Stimulated activated CD4-positive, alpha-beta T cell treated with anti-CD3 and anti-CD28 coated beads, TNF-alpha, amount 100 ng/mL, for 48 hours (primary cell): ENCODE measurements around the gene ITPR1.

Experiments used
- DNase-seq, 3 donors: peaks; one replicate each; pipeline ENCODE4 v3.0.0-alpha.2; 2020; ENCODE audit warnings: low read depth in 3 of 3

The ITPR1 gene

DNA sequence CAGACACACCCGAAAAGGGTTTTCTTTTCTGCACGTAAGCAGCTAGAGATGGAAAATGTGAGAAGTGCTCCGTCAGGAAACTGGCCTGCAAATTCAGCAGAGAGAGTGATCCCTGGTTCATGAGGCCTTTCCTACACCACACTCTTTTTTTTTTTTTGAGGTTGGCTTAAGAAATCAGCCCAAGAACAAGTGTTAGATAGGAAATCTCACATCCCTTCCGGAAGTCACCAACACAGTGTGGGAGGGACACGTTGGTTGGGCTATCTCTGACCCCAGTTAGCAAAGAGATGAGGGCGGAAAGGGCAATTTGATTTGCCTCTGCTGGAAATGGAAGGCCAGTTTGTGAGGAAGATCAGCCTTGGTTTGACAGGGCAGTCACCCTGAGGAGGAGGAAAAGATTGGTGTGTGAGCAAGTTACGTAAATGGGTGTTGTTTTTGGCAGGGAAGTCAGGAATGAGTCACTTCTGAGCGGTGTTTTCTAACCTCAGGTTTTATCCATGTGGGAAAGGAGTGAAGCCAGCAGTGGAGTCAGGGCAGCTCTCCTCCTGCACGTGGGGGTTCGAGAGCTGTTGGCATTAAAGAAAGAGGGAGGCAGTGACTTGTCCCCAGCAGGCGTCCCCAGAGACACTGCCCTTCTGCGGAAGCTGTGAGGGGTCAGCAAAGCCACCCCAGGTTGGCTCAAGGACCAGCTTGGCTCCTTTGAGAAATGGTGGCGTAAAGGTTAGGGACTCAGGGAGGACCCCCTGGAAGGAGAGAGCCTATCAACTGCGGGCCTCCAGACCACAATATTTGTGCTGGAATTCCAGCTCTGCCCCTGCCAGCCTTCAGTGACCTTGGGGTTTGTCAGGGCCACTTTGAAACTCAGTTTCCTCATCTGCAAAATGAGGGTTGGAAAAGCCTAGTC is 248.5 kb downstream of the ITPR1 start:
- no peak for DNase-seq

DNA sequence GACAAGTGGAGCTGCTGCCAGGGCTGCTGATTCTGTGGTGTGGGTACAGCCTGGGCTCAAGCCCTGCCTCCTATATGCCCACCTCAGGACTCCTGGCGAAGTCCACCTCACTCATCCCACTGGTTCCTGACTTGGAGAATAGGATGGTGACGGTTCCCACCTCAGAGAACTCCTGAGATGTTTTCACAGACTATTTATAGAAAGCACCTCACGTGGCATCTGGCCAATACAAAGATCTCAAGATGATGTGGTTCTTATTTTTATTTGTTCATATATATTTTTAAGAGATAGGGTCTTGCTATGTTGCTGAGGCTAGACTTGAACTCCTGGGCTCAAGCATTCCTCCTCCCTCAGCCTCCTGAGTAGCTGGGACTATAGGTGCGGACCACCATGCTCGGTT is 249.2 kb downstream of the ITPR1 start:
- no peak for DNase-seq

DNA sequence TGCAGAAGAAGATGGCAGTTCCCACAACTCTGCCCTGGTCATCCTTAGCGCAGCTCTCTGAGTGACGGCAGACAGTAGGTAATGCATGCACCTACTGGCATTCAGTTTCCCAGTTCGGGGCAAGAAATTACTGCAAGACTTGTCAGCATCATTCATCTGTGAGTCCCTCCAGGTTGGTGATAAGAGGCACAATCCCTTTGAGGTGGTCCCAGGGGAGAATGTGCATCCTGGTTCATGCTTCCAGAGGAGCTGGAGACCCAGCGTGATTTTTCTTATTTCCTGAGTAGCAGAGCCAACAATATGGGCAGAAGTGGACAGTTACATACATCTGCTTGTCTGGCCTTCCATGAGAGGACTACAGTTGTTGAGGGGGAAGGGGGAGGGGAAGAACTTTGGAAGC is 250.2 kb downstream of the ITPR1 start:
- no peak for DNase-seq

DNA sequence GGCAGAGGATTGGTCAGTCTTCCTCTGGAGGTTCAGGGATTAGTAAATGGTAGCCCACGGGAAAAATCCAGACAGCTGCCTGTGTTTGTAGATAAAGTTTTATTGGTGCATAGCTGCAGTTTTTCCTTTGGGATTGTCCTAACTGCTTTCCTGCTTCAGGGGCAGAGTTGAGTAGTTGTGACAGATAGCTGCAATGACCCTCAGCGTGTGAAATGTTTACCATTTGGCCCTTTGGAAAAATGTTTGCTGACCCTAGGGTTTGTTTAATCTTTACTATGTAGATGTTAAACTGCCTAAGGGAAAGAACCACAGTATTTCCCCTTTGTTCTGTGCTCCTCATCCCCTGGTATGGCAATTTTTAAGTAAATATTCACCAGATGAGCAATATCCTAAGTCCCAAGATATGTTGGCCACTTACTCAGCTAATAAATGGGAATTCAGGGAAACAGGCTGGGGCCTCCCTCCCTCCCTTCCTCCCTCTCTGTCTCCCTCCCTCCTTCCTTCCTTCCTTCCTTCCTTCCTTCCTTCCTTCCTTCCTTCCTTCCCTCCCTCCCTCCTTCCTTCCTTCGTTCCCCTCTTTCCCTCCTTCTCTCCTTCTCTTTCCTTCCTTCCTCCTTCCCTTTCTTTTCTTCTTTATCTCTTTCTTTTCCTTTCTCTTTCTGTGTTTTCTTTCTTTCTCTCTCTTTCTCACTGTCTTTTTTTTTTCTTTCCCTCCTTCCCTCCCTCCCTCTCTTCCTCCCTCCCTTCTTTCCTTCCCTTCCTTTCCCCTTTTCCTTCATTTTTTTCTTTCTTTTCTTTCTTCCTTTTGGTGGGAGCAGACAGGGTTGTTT is 251.5 kb downstream of the ITPR1 start:
- no peak for DNase-seq

DNA sequence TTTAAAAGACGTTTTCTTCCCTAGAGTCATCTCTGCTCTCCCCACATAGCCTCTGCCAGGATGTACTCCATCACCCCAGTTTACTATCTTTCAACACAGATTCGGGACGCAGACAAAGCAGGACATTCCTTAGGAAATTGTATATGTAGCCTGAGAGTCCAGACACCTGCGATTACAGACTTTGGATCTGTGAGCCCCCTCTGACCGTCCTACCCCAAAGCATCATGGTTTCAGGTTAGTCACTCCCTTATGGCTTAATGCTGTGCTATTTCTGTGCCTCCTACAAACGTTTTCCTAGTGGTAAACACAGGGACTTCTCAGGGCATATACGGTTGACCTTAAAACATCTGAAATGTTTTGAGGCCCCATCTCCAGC is 252.1 kb downstream of the ITPR1 start:
- DNase-seq, result no peak

DNA sequence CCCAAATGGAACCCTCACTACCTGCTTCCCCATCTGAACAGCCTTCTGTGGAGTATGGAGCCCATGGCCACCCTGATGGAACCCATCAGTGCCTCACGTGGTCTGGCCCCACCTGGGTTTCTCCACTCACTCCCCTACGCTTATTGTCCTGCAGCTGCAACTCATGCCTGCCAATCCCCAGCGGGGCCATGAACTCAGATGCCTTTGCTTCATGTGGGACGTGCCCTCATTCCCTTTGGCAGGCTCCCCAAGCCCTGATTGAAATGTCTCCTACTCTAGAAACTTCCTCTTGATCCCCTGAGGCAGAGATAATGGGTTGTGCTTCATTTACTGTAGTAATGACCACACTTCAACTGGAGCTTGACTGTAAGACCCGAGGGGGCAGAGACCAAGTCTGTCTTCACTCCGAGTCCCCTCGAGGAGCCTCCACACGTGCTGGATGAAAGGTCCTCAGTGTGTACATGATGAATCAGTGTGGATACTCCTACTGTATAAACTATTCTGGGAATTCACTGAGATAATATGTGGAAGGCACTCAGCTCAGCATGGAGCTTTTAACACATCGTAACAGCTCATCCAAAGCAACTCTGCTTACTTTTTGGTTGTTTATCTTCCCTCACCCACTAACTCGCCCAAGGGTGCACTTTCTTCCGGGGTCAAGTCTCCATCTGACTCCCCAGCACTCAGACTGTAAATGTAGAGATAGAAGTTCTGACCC is 253.3 kb downstream of the ITPR1 start:
- DNase-seq, result no peak

DNA sequence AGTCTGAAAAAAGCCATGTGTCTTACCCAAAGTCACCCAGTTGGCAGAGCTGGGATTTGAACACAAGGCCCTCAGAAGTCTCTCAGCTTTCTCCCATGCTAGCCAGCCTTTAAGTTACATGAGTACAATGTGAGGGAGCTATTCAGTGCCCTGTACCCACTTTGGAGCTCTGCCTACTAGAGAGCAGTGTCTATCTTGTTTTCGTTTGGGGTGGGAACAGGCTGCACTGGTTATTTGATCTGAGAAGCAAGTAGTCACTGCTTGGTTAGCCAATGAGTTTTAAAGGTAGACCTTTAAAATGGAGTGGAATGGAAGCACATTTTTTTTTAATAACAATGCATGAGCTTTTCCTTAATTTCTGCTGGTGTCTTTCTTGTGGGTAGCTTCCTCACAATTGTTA is 255.0 kb downstream of the ITPR1 start:
- DNase-seq, result no peak

DNA sequence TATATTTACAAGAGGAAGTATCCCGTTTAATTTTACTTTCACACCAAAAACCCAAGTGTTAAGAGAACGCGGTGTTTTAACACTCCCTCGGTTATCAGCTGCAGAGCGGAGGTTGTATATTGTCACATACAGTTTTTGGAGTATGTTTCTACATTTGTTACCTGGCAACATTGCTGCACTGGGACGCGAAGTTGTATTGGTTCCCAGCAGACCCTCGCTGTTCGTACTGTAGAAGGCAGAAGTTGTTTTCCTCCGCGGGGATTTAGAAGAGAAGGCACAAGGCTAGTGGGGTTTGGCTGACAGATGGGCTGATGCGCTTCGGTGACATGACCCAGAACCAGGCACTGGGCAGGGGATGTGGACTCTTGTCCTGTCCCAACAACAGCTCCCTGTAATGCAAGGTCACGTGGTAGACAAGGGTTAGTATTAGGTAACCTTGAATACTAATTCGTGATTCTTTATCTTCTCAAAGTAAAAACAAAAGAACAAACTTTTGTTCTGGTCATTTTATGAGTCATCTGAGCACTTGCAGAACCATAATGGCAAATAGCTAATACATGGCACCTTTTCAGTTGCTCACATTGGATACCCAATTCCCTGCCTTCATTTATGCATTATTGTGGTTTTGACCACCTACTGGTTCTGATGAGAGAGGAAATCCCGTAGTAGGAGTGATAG is 255.7 kb downstream of the ITPR1 start:
- DNase-seq, result no peak

DNA sequence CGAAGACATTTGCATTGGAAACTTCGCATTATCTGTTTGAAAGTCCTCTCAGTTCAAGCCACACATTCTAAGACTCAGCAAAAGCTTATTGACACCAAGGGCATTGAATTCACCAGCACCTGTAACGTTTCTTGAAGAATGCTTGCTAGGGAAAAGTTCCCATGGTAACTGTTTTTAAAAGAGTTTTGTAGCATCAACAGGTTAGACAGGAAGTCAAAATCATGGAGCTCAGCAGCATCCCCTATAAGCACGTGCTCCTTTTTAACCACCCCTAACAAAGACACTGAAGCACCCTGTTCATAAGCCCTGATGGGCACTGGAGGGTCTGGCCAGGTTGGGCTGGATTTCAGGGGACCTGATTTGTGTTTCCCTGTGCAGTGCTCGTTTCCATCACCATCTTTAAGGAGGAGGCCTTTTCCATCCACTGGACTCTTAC is 256.4 kb downstream of the ITPR1 start:
- no peak for DNase-seq

DNA sequence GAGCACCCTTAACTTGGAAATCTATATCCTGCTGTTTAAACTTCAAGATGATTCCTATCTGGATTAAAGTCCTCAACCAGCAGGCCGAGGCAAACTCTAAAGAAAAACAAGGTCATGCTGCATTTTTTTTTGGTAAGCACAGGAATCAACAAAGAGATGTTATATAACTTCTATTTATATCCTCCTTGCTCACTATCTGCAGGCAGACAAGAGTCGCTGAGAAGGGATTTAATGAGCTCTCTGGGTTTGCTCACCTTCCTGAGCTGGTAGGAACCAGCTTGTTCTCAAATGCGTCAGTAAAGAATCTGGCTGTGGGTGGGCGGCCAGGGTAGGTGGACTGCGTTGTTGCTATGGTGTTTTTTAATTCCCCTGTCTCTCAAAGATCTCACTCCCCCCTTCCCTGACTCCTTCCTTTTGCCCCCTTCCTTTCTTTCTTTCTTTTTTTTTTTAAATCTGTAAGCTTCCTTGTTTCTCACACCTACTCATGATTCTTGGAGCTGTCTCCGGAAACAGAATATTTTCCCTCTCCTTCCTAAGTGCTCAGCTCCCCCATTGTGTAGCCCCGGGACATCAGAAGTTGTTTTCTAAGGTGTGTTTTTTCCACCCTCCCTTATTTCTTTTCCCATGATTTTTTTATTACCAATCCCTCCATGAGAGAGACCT is 257.3 kb downstream of the ITPR1 start:
- no peak for DNase-seq

DNA sequence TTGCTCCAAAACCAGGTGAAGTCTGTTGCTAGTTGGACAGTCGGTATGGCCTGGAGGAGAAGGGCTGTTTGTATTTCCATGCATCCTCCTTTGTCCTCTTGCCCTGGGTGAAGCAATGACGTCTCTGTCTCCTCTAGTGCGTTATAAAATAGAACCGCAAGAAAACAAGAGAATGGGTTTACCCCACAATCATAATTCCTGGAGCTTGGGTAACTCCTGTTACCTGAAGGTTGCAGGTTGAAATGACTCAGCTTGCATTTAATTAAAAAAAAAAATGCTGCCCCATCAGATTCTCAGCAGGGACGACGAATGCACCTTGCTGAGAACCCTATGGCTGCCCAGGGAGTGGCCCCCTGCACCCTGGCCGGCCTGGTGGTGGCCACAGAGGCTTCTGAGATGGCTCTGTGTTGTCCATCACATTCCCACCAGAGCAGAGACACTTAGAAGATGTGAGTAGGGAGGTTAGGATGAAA is 257.9 kb downstream of the ITPR1 start:
- DNase-seq, result no peak

DNA sequence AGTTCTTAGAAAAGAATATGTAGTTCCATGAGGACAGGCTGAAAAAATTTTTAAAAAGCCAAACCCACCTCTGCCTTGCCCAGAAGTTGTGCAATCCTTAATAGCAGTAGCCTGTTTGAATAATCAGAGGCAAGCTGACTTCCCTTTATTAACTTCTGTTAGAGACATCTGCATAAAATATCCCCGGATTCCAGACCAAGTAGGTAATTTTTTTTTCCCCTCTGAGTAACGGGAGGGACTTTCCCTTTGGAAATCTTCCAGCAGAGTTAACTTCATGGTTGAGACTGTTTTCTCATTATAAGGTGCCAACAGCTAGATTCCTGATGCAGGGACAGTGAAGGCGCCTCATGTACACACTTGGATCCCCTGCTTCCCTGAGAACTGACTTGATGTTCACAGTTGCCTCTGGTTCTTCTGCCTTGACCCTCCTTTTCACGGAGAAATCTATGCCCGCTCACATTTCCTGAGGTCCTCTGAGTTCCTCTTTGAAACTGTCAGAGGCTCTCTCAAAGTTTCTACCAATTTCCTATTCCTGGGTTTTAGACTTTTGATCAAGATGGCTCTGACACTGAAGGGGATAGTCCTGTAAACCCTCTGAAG is 258.5 kb downstream of the ITPR1 start:
- DNase-seq, result no peak

DNA sequence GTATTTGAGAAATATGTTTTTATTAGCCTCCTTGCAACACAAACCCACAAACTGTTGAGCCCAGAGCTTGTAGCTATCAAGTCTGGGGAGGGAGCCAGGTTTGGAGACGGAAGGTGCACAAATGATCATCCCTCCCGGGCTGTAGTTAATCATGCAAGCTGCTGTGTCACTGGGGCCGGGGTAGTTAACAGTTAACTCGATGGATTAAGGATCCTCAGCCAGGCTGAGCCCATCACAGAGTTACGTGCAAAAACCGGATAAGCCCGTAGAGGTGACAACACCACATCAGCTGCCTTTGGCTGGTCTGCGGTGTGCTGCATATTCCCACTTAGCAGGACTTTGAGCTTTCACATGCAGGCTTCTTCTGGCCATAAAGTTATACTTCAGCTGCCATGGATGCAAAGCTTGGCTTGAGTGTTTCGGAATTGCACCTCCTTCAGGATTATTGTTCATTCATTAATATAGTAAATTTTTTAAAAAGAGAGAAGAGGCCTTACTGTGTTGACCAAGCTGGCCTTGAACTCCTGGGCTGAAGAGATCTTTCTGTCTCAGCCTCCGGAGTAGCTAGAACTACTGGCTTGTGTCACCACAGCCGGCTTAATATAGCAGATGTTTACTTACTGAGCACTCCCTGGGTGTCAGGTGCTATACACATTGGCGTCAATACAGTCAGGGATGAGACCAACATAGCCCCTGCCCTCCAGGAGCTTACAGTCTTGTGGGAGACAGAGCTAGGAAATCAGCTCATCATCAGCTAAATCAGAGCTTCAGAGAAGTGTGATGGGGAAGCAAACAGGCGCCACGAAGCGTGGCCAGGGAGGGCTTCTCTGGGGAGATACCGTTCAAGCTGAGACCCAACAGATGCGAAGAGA is 259.3 kb downstream of the ITPR1 start:
- no peak for DNase-seq

DNA sequence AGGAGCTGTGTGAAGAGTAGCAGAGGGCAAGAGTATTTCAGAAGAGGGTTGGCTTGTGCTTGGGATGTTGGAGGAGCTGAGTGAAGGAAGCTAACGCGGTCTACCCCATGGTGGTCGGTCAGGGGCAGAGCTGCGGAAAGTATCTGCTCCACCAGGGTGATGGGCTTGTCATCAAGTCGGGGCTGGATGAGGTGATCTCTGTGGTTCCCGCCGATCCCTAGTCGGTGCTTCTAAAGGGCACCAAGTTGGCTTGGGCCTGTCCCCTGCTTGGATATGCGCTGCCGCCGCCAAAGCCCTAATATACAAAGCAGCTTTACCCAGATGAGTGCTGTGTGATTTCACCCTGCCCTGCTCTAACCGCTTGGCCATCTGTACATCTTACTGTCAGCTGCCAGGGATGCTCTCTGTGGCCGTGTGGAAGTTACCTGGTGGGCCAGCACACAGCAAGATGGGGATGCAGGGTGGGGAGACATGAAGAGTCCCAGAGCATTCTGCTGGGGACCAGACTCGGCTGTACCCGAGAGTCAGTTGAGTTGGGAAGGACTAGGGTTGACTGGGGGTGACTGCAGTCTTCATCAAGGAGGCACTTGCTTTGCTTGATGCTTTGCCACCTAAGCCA is 260.0 kb downstream of the ITPR1 start:
- no peak for DNase-seq

DNA sequence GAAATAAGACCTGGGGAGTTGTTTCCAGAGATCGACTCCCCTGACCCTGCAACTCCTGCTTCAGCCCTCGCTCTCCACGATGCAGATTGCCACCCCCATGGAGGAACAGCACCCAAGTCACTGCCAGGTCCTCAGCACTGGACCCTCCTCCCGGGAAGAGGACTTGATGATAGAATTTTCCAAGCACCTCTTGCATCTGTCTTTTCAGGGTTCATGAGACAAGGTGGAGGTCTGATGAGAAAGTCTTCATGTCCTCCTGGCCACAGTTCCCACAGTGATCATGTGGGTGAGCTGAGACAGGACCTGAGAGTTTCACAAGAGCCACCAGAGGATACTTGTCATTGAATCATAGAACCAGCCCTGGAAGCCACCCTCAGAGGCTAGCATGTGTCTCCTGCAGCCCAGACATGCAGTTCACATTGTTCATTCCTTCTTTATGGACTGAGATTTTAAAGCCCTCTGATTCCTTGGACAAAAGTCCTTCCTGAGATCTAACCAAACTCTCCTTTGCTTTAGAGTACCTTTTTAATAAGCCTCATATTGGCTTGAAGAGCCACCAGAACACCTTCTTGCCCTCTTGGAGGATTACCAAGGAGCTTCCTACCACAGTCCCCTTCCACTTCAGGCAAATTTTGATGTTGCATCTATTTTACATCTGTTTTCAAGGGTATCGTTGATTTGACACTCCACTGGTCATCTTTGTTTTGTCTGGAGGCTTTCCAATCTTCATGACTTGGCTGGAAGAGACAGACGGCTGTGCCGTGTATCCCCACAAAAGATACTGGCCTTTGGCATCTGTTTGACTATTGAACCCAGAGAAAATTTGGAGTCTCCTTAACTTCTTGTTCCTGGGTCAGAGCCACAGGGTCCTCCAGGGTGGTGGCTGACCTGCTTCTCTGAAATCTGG is 261.3 kb downstream of the ITPR1 start:
- DNase-seq, result no peak

DNA sequence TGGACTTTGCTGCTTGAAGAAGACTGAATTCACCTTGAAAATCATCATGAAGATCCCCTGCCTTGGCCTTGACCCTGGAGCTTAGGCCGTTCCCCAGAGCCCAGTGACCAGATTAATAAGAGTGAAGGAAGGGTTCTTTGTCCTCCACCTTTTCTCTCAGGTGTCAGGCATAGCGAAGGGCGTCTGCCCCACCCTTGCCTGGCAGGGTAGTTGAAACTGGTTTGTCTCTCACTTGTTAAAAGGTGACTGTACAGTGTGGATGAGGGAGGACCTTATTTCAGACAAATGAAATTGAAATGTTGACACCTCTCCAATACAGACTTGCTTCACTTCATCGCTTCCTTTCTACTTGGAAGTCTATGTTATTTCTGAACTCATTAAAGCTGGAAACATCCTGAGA is 262.4 kb downstream of the ITPR1 start:
- DNase-seq, result no peak

DNA sequence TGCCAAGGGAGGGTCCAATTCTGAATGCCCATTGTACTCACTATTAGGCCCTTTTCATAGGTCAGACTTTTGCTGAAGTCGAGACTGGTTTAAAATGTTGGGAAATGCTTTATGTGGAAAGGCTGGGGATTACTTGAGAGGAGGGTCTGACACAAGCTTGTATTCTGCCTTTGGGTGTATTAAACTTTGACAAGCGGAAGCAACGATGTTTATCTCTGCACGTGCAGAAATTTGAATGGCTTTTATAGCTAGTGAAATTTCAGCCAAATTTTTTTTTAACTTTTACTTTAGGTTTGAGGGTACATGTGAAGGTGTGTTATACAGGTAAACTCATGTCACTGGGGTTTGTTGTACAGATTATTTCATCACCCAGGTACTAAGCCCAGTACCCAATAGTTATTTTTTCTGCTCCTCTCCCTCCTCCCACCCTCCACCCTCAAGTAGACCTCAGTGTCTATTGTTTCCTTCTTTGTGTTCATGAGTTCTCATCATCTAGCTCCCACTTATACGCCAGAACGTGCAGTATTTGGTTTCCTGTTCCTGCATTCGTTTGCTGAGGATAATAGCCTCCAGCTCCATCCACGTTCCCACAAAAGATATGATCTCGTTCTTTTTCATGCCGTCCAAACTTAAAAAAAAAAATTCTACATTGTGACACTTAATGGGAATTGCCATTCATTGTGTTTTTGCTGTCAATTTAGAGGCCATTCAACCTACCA is 263.1 kb downstream of the ITPR1 start:
- no peak for DNase-seq
